PC-3 (cell line): ENCODE measurements around the gene SNAPC2.

Experiments
- CTCF ChIP-seq: fragments of 300-600 bp; sonication (generic); conservative IDR thresholded peaks from 2 replicates; pipeline ENCODE4 v1.5.1; 2017; ENCODE audit warnings: antibody characterized with exemption, low read depth, mild to moderate bottlenecking, low read length
- EZH2 ChIP-seq: fragments of 300-600 bp; sonication (generic); IDR thresholded peaks from one replicate; pipeline ENCODE4 v1.6.1; 2017; ENCODE audit warnings: antibody characterized with exemption, mild to moderate bottlenecking, low read length; ENCODE audit not compliant: unreplicated experiment
- EZH2phosphoT487 ChIP-seq: fragments of 300-600 bp; sonication (generic); IDR thresholded peaks from 2 replicates; pipeline ENCODE4 v1.6.1; 2018; ENCODE audit warnings: mild to moderate bottlenecking, antibody characterized with exemption, low read length, borderline replicate concordance

- TF ChIP-seq CTCF = no peak
- no peak for TF ChIP-seq EZH2
- TF ChIP-seq EZH2phosphoT487 = no peak
Measured at GRCh38 chr19:7934766-7935165, 14.6 kb downstream of the SNAPC2 start.
